ENCODE results near the gene GOLGA6C.
"Not testable (repeated sequence)": the region's sequence is repeated elsewhere in the genome, so short reads cannot be mapped to it uniquely, and the experiment has no call there.

Gene GOLGA6C

GRCh38 chr15:75259873-75260272, 1.7 kb downstream of the GOLGA6C start:
- DNase-seq, result not testable (repeated sequence)

GRCh38 chr15:75273751-75274359, 15.7 kb downstream of the GOLGA6C start:
- not testable (repeated sequence) for DNase-seq

- peak; percentile 46 for DNase-seq
These were observed 16.5 kb downstream of the GOLGA6C start for GRCh38 chr15:75274509-75275107.

GRCh38 chr15:75275617-75276016, 17.5 kb downstream of the GOLGA6C start:
- not testable (repeated sequence) for DNase-seq

- DNase-seq, result not testable (repeated sequence)
These were observed 20.4 kb downstream of the GOLGA6C start for GRCh38 chr15:75278497-75278896.

GRCh38 chr15:75282572-75282971, 24.4 kb downstream of the GOLGA6C start, which contains the start of gene GOLGA6D:
Gene GOLGA6D (plus strand): TSS chr15:75282835. CDS start chr15:75282876, 41 bp downstream.
- not testable (repeated sequence) for DNase-seq

GRCh38 chr15:75284152-75284551, 26.0 kb downstream of the GOLGA6C start:
- not testable (repeated sequence) for DNase-seq

- not testable (repeated sequence) for DNase-seq
These were observed 35.5 kb downstream of the GOLGA6C start for GRCh38 chr15:75293660-75294059.

- DNase-seq, result not testable (repeated sequence)
These were observed 40.6 kb downstream of the GOLGA6C start for GRCh38 chr15:75298541-75299310.

- DNase-seq, result peak; percentile 63
These were observed 41.2 kb downstream of the GOLGA6C start for GRCh38 chr15:75299311-75299688.

GRCh38 chr15:75300026-75300425, 41.9 kb downstream of the GOLGA6C start:
- not testable (repeated sequence) for DNase-seq

- no peak for DNase-seq
These were observed 44.2 kb downstream of the GOLGA6C start for GRCh38 chr15:75302318-75302717.

GRCh38 chr15:75302753-75303152, 44.6 kb downstream of the GOLGA6C start:
- not testable (repeated sequence) for DNase-seq

GRCh38 chr15:75306188-75306587, 48.1 kb downstream of the GOLGA6C start:
- no peak for DNase-seq

GRCh38 chr15:75307778-75308390, 49.8 kb downstream of the GOLGA6C start:
- DNase-seq, result peak; percentile 7

GRCh38 chr15:75309711-75310110, 51.6 kb downstream of the GOLGA6C start:
- no peak for DNase-seq

GRCh38 chr15:75312548-75312947, 54.4 kb downstream of the GOLGA6C start:
- not testable (repeated sequence) for DNase-seq

- DNase-seq, result no peak
These were observed 55.1 kb downstream of the GOLGA6C start for GRCh38 chr15:75313116-75313845.

- DNase-seq, result no peak
These were observed 56.6 kb downstream of the GOLGA6C start for GRCh38 chr15:75314552-75315290.

- not testable (repeated sequence) for DNase-seq
These were observed 61.2 kb downstream of the GOLGA6C start for GRCh38 chr15:75319231-75319897.
